H9 (cell line): Measurements from ENCODE around the gene S100B. TPM values are rescaled to one million over a fixed set of nuclear protein-coding genes. Genes with fewer than 3 reads are reported as not detected.

Experiments
- DNase-seq: peaks from one replicate; pipeline ENCODE4 v3.0.0-alpha.2; 2017
- H2AFZ ChIP-seq: one replicate; pipeline ENCODE4 v1.6.1; 2013; ENCODE audit warnings: mild to moderate bottlenecking, low read length, control low read depth, moderate library complexity
- H2AK5ac ChIP-seq: 2 replicates; pipeline ENCODE4 v1.6.1; 2013; ENCODE audit warnings: low read length, control low read depth, mixed read lengths; ENCODE audit not compliant: insufficient read length
- H2BK120ac ChIP-seq: one replicate; pipeline ENCODE4 v1.6.1; 2013; ENCODE audit warnings: low read depth, mild to moderate bottlenecking, low read length, control low read depth, inconsistent platforms; ENCODE audit not compliant: poor library complexity, severe bottlenecking
- H2BK12ac ChIP-seq: 2 replicates; pipeline ENCODE4 v1.6.1; 2013; ENCODE audit warnings: low read length, control low read depth, mixed read lengths, low read depth; ENCODE audit not compliant: insufficient read length
- H2BK15ac ChIP-seq: 2 replicates; pipeline ENCODE4 v1.6.1; 2013; ENCODE audit warnings: low read depth, low read length, control low read depth
- H2BK20ac ChIP-seq: one replicate; pipeline ENCODE4 v1.6.1; 2013; ENCODE audit warnings: low read depth, mild to moderate bottlenecking, low read length, control low read depth, inconsistent platforms; ENCODE audit not compliant: poor library complexity, severe bottlenecking
- H2BK5ac ChIP-seq: 2 replicates; pipeline ENCODE4 v1.6.1; 2013; ENCODE audit warnings: low read length, control low read depth, mixed read lengths; ENCODE audit not compliant: insufficient read length
- H3K14ac ChIP-seq: 2 replicates; pipeline ENCODE4 v1.6.1; 2013; ENCODE audit warnings: low read length, control low read depth; ENCODE audit not compliant: insufficient read depth
- H3K18ac ChIP-seq: 2 replicates; pipeline ENCODE4 v1.6.1; 2013; ENCODE audit warnings: low read depth, mild to moderate bottlenecking, mixed read lengths, low read length, control low read depth; ENCODE audit not compliant: insufficient read length
- H3K23ac ChIP-seq: 2 replicates; pipeline ENCODE4 v1.6.1; 2013; ENCODE audit warnings: low read length, control low read depth, mixed read lengths, low read depth; ENCODE audit not compliant: insufficient read length
- H3K23me2 ChIP-seq: 2 replicates; pipeline ENCODE4 v1.6.1; 2013; ENCODE audit warnings: low read depth, mild to moderate bottlenecking, mixed read lengths, low read length, control low read depth; ENCODE audit not compliant: insufficient read length, poor library complexity, severe bottlenecking
- H3K27ac ChIP-seq: 2 replicates; pipeline ENCODE4 v1.5.1; 2013; ENCODE audit warnings: low read length, control low read depth, mixed read lengths, low read depth; ENCODE audit not compliant: insufficient read length
- H3K27me3 ChIP-seq: 2 replicates; pipeline ENCODE4 v1.6.1; 2013; ENCODE audit warnings: low read length, control low read depth, inconsistent platforms; ENCODE audit not compliant: insufficient read depth
- H3K4ac ChIP-seq: 2 replicates; pipeline ENCODE4 v1.6.1; 2013; ENCODE audit warnings: low read depth, mild to moderate bottlenecking, control low read depth, inconsistent platforms, low read length, moderate library complexity
- H3K4me1 ChIP-seq: 2 replicates; pipeline ENCODE4 v1.6.1; 2013; ENCODE audit warnings: low read length, control low read depth, inconsistent platforms; ENCODE audit not compliant: insufficient read depth
- H3K4me2 ChIP-seq: 2 replicates; pipeline ENCODE4 v1.6.1; 2013; ENCODE audit warnings: low read length, control low read depth, mixed read lengths; ENCODE audit not compliant: insufficient read length, insufficient read depth
- H3K56ac ChIP-seq: 2 replicates; pipeline ENCODE4 v1.6.1; 2013; ENCODE audit warnings: low read depth, mild to moderate bottlenecking, mixed read lengths, low read length, control low read depth; ENCODE audit not compliant: insufficient read length
- H3K79me1 ChIP-seq: 2 replicates; pipeline ENCODE4 v1.6.1; 2013; ENCODE audit warnings: low read depth, mild to moderate bottlenecking, moderate library complexity, low read length, control low read depth, inconsistent platforms; ENCODE audit not compliant: insufficient read depth, poor library complexity, severe bottlenecking
- H3K79me2 ChIP-seq: 2 replicates; pipeline ENCODE4 v1.6.1; 2013; ENCODE audit warnings: low read length, control low read depth, inconsistent platforms; ENCODE audit not compliant: insufficient read depth
- H3K9ac ChIP-seq: 2 replicates; pipeline ENCODE4 v1.6.1; 2013; ENCODE audit warnings: low read length, control low read depth, mixed read lengths; ENCODE audit not compliant: insufficient read length; ENCODE audit errors: extremely low read depth
- H3K9me3 ChIP-seq: one replicate; pipeline ENCODE4 v1.6.1; 2013; ENCODE audit warnings: low read depth, low read length, inconsistent platforms; ENCODE audit not compliant: control insufficient read depth
- H3T11ph ChIP-seq: one replicate; pipeline ENCODE4 v1.6.1; 2013; ENCODE audit warnings: mild to moderate bottlenecking, low read length, control low read depth, inconsistent platforms
- H4K20me1 ChIP-seq: one replicate; pipeline ENCODE4 v1.6.1; 2013; ENCODE audit not compliant: control insufficient read depth, insufficient read length, insufficient read depth
- H4K5ac ChIP-seq: 2 replicates; pipeline ENCODE4 v1.6.1; 2013; ENCODE audit warnings: low read depth, mild to moderate bottlenecking, mixed read lengths, low read length, control low read depth; ENCODE audit not compliant: insufficient read length
- H4K8ac ChIP-seq: replicated peaks from 2 replicates; pipeline ENCODE4 v1.6.1; 2013; ENCODE audit warnings: low read length, control low read depth, mixed read lengths, low read depth; ENCODE audit not compliant: insufficient read length
- H4K91ac ChIP-seq: 2 replicates; pipeline ENCODE4 v1.6.1; 2013; ENCODE audit warnings: low read depth, mild to moderate bottlenecking, moderate library complexity, mixed read lengths, low read length, control low read depth; ENCODE audit not compliant: insufficient read length
- H3K27ac Mint-ChIP-seq, 3 experiments: 2 replicates in 2 of 3; 3 replicates in 1 of 3; pipeline ENCODE4 v1.8.0; 2020 to 2021; ENCODE audit warnings: mixed read lengths in 3 of 3, mild to moderate bottlenecking in 1 of 3, moderate library complexity in 1 of 3
- H3K27me3 Mint-ChIP-seq: 2 replicates; pipeline ENCODE4 v1.8.0; 2021; ENCODE audit warnings: low read depth, mild to moderate bottlenecking, moderate library complexity, mixed read lengths
- H3K36me3 Mint-ChIP-seq, 3 experiments: 2 replicates in 2 of 3; 3 replicates in 1 of 3; pipeline ENCODE4 v1.8.0; 2020 to 2021; ENCODE audit warnings: low read depth in 3 of 3, mixed read lengths in 3 of 3; ENCODE audit not compliant: insufficient read depth in 1 of 3
- H3K4me1 Mint-ChIP-seq, 2 experiments: 2 replicates each; pipeline ENCODE4 v1.8.0; 2020; ENCODE audit warnings: mixed read lengths in 2 of 2
- H3K4me3 Mint-ChIP-seq, 2 experiments: 2 replicates in 1 of 2; 3 replicates in 1 of 2; pipeline ENCODE4 v1.8.0; 2020 to 2021; ENCODE audit warnings: mild to moderate bottlenecking in 2 of 2, mixed read lengths in 2 of 2, moderate library complexity in 1 of 2
- H3K9me3 Mint-ChIP-seq, 2 experiments: 2 replicates in 1 of 2; 3 replicates in 1 of 2; pipeline ENCODE4 v1.8.0; 2020; ENCODE audit warnings: mild to moderate bottlenecking in 2 of 2, mixed read lengths in 2 of 2, moderate library complexity in 1 of 2
- WGBS: extraction: QIAGEN DNeasy Blood & Tissue Kit; methylation state at CpG from one replicate; pipeline ENCODE4 v1.1.7; 2013; ENCODE audit warnings: missing lambda C conversion rate, low lambda C conversion rate, mixed read lengths; ENCODE audit not compliant: insufficient read length; ENCODE audit errors: extremely low coverage; 5-methylcytosine and 5-hydroxymethylcytosine counted together
- total RNA-seq: library from RNA; stranded (reverse); gene quantifications from 2 replicates; pipeline ENCODE4 v1.2.1, GENCODE V29; 2021
- TF ChIP-seq, protein P1 (sequence below): fragments of 200-600 bp; sonication (generic); conservative IDR thresholded peaks from 3 replicates; pipeline ENCODE4 v1.8.0; 2021; ENCODE audit warnings: antibody characterized with exemption, mild to moderate bottlenecking

The S100B gene
- total RNA-seq, 1 experiment from 2014 or later: 0.26 TPM

DNA sequence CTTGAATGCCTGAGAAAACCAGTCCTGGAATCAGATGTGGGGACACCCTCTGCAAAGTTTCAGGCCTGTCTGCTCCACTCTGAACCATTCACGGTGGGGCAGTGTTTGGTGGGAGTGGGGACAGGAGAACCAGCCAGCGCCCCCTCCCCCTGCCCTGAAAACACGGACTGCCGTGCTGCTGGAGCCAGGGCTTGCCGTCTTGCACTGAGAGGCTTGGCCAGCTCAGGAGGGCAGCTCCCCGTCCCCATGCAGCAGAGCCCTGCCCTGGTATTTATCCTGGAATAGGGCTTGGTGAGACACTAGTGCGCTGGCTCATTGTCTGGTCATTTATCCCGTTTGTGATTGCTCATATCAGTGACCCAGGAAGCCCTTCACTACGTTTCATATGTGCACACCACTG lies 3.9 kb downstream of the S100B start:
- no CpG with 5 or more reads among the region's 9 CpGs for WGBS
- Histone ChIP-seq H3K4ac (no peak overlapping the region), H2BK120ac (no peak overlapping the region), H3K27ac (no peak overlapping the region), H3T11ph (no peak overlapping the region), H2AK5ac (no peak overlapping the region), H3K79me1 (no peaks in the 10 kb centered on the region), H2BK15ac (no peak overlapping the region), H3K79me2 (no peaks in the 10 kb centered on the region), H2BK12ac (no peak overlapping the region), H3K23me2 (no peaks in the 10 kb centered on the region), H4K20me1 (no peaks in the 10 kb centered on the region), H2BK20ac (no peak overlapping the region), H3K4me2 (no peak overlapping the region), H3K9me3 (no peaks in the 10 kb centered on the region), H3K23ac (no peak overlapping the region), H3K56ac (no peak overlapping the region), H4K5ac (no peak overlapping the region), H3K14ac (no peak overlapping the region), H4K91ac (no peak overlapping the region), H2AFZ (no peak overlapping the region), H3K4me1 (no peaks in the 10 kb centered on the region), H3K27me3 (no peaks in the 10 kb centered on the region), H4K8ac (no peak overlapping the region), H3K18ac (no peak overlapping the region), H2BK5ac (no peak overlapping the region), H3K9ac (no peak overlapping the region)
- TF ChIP-seq, protein P1, sequence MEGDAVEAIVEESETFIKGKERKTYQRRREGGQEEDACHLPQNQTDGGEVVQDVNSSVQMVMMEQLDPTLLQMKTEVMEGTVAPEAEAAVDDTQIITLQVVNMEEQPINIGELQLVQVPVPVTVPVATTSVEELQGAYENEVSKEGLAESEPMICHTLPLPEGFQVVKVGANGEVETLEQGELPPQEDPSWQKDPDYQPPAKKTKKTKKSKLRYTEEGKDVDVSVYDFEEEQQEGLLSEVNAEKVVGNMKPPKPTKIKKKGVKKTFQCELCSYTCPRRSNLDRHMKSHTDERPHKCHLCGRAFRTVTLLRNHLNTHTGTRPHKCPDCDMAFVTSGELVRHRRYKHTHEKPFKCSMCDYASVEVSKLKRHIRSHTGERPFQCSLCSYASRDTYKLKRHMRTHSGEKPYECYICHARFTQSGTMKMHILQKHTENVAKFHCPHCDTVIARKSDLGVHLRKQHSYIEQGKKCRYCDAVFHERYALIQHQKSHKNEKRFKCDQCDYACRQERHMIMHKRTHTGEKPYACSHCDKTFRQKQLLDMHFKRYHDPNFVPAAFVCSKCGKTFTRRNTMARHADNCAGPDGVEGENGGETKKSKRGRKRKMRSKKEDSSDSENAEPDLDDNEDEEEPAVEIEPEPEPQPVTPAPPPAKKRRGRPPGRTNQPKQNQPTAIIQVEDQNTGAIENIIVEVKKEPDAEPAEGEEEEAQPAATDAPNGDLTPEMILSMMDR: no peak
- Mint-ChIP-seq H3K27me3 (no peaks in the 10 kb centered on the region), H3K4me1 (peaks cover 16 to 32% of the 10 kb centered on the region in 2 experiments), H3K36me3 (no peaks in the 10 kb centered on the region; a peak in 1 of 7 replicates), H3K27ac (peak overlapping the region in 1 of 3 experiments; percentile 67; a peak in 1 of 7 replicates), H3K4me3 (no peak overlapping the region), H3K9me3 (no peaks in the 10 kb centered on the region)
- no peak for DNase-seq
